Measurements from ENCODE around the gene LPCAT1. TPM values are rescaled to one million over a fixed set of nuclear protein-coding genes. Genes with fewer than 3 reads are reported as not detected.
A peak's percentile ranks its signal among the peaks of the same experiment; 100 is the strongest.

Gene LPCAT1
- total RNA-seq, 2 donors from 2014 or later: 31.3 to 37.7 TPM

DNA sequence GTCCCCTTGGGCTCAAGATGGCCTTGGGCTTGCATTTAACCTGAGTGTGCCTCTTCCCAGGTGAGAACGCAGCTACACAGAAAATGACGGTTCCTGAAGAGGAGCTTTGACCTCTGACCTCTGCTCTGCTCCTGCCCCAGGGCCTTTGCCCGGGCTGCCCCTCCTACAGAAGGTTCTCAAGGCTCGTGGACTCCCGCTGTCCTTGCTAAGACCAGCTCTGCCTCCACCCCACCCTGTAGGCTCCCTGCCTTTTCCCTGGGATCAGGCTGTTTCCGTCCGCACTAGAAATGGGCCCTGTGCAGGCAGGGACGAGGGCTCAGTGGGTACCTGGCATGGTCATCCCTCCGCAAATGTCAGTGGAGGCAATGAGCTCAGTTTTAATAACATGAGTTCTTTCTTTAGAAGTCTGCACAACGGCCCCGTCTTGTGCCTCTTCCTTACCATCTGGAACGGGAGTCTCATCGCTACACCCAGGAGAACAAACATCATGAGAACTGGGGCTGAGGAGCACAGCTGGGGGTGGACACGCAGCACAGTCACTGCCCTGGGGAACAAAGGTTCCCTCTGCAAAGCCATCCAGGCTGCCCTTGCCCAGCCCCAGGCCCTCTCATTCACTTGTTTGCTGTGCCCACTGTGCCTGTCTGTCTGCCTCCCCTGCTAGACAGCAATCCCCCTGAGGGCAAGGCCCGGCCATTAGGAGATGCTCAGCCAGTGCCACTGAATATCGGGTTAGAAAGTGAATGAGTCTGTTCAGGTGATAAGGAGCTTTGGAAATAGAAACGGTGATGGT is 26.7 kb upstream of the LPCAT1 start:
- H3K4me3 Mint-ChIP-seq: no peak overlapping the region
- no peaks in the 10 kb centered on the region for H3K27me3 Mint-ChIP-seq (ENCODE audit: low read depth)
- ATAC-seq (replicated peaks in 1 of 2): no peak
- no peaks in the 10 kb centered on the region for H3K4me1 Mint-ChIP-seq (ENCODE audit: low read depth)
- no peaks in the 10 kb centered on the region for H3K36me3 Mint-ChIP-seq (ENCODE audit: insufficient read depth in 2 of 2)
- no peak overlapping the region for H3K27ac Mint-ChIP-seq
- H3K9me3 Mint-ChIP-seq: no peaks in the 10 kb centered on the region
- no peak for DNase-seq

DNA sequence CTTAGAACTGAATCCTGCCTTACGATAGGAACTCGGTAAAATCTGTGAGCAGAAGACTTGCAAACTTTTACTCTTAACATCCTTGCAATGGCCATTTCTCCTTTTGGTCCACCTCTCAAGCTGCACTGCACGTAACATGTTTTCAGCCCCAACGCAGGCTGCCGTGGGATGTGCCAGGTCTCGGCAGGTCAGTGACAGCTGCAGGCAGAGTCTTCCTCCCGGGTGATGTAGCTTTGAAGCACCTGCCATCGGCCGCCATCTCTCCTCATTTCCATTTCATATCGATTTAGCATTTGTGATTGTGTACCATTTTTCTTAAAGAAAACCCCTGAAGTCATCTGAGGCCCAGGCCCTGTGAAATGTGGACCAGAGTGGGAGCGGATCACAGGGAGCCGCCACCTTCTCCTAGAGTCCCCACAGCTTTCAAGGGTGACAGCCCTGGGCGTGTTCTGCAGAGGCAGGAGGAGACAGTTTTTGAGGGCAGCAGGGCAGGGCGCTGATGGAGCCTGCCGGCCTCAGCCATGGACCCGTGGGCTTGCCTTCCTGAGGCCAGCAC is 25.8 kb upstream of the LPCAT1 start:
- no peaks in the 10 kb centered on the region for H3K36me3 Mint-ChIP-seq (ENCODE audit: insufficient read depth in 2 of 2)
- no peak overlapping the region for H3K27ac Mint-ChIP-seq
- no peaks in the 10 kb centered on the region for H3K4me1 Mint-ChIP-seq (ENCODE audit: low read depth)
- no peak overlapping the region for H3K4me3 Mint-ChIP-seq
- DNase-seq (no peak), ATAC-seq (replicated peaks in 1 of 2) (no peak)
- no peaks in the 10 kb centered on the region for H3K27me3 Mint-ChIP-seq (ENCODE audit: low read depth)
- H3K9me3 Mint-ChIP-seq: no peaks in the 10 kb centered on the region

DNA sequence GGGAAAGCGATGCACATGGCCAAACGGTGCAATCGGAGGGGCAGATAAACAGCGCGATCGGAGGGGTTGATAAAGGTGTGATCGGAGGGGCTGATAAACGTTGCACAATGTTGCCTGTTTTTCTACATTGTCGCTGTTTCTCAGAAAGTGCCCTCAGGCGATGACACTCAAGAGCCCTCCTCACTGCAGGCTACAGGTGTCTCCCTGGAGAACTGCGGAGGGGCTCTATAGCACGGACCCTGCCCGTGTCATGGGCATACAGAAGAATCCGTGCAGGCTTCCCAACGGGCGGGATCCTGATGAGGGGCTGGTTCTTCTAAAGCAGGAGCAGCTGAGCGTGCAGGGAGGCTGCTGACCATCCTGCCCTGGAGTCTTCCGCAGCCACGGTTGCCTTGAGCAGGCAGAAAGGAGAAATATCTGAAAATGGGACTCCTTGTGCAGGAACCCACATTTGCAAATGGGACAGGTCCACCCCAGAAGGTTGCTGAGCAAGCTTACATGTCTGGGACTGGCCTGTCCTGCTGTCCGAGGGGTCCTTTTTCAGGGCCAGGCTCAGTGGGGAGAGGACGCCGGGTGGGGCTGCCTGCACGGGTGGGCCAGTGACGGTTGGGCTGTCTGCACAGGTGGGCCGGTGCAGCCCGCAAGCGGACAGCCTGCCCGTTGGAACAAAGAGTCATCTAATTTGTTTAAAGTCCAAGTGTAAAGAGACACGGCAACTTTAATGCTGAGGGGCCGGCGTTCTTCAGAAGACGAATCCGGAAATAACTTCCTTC is 25.1 kb upstream of the LPCAT1 start:
- Mint-ChIP-seq H3K27me3 (ENCODE audit: low read depth) (no peaks in the 10 kb centered on the region), H3K4me1 (ENCODE audit: low read depth) (no peaks in the 10 kb centered on the region), H3K9me3 (no peaks in the 10 kb centered on the region), H3K27ac (no peak overlapping the region), H3K36me3 (ENCODE audit: insufficient read depth in 2 of 2) (no peaks in the 10 kb centered on the region), H3K4me3 (no peak overlapping the region)
- DNase-seq (no peak), ATAC-seq (replicated peaks in 1 of 2) (no peak)

DNA sequence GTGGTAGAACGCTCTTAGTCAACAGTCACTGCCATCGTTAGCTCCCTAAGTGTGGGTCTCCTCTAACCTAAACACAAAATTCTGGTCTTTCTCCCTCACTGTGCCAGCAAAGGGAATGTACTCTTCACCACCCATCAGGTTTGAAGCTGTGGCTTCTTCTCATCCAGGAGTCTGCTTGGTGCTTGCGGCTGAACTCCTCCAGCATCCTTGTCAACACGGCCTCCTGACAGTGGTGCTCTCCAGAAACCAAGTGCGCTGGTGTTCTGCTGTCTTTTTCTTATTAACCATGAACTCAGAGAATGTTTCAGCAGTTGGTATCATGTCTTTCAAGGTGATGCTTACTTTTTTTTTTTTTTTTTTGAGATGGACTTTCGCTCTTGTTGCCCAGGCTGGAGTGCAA is 23.9 kb upstream of the LPCAT1 start:
- Mint-ChIP-seq H3K27me3 (ENCODE audit: low read depth) (no peaks in the 10 kb centered on the region), H3K9me3 (no peaks in the 10 kb centered on the region), H3K4me3 (no peak overlapping the region), H3K36me3 (ENCODE audit: insufficient read depth in 2 of 2) (no peaks in the 10 kb centered on the region), H3K27ac (no peak overlapping the region), H3K4me1 (ENCODE audit: low read depth) (no peaks in the 10 kb centered on the region)
- no peak for ATAC-seq (replicated peaks in 1 of 2)
- no peak for DNase-seq

DNA sequence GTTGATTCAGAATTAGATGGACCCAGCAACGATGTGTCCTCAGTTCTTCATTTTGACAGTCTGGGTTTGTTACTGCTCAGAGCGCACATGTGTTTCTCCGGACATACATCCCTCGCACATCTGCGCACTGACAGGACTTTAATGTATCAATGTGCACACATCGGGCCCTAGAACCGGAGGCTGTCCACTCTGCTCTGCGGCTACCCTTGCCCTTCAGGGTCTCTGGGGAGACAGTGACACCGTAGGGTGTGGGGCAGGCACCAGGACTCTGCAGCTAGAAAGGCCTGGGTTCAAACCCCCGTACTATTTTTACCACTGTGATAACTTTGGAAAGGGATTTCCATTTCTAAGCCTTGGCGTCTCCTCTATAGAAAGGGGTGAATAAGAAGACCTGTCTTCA is 23.5 kb upstream of the LPCAT1 start:
- no peaks in the 10 kb centered on the region for H3K36me3 Mint-ChIP-seq (ENCODE audit: insufficient read depth in 2 of 2)
- H3K4me3 Mint-ChIP-seq: no peak overlapping the region
- no peak overlapping the region for H3K27ac Mint-ChIP-seq
- H3K27me3 Mint-ChIP-seq (ENCODE audit: low read depth): no peaks in the 10 kb centered on the region
- ATAC-seq (replicated peaks in 1 of 2) (no peak), DNase-seq (no peak)
- H3K4me1 Mint-ChIP-seq (ENCODE audit: low read depth): no peaks in the 10 kb centered on the region
- no peaks in the 10 kb centered on the region for H3K9me3 Mint-ChIP-seq

DNA sequence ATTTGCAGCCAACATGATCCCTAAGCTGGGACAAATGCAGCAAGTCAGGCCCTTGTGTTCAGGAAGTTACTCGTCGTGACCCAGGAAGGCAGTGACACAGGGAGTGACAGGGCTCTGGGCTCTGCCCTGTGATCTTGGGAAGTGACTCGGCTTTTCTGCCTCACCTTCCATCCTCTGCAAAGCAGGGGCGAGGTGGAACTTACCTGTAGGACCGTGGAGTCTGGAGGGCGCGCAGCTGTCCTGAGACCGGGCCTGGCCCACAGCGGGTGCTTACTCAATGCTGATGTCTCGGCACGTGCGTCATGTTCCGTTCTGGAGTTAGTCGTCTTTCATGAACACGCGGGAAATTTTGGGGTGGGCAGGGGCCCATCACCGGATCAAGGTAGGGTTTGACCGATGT is 22.8 kb upstream of the LPCAT1 start:
- no peaks in the 10 kb centered on the region for H3K27me3 Mint-ChIP-seq (ENCODE audit: low read depth)
- no peaks in the 10 kb centered on the region for H3K4me1 Mint-ChIP-seq (ENCODE audit: low read depth)
- no peak for ATAC-seq (replicated peaks in 1 of 2)
- no peak for DNase-seq
- no peaks in the 10 kb centered on the region for H3K36me3 Mint-ChIP-seq (ENCODE audit: insufficient read depth in 2 of 2)
- H3K9me3 Mint-ChIP-seq: no peaks in the 10 kb centered on the region
- H3K27ac Mint-ChIP-seq: no peak overlapping the region
- H3K4me3 Mint-ChIP-seq: no peak overlapping the region

DNA sequence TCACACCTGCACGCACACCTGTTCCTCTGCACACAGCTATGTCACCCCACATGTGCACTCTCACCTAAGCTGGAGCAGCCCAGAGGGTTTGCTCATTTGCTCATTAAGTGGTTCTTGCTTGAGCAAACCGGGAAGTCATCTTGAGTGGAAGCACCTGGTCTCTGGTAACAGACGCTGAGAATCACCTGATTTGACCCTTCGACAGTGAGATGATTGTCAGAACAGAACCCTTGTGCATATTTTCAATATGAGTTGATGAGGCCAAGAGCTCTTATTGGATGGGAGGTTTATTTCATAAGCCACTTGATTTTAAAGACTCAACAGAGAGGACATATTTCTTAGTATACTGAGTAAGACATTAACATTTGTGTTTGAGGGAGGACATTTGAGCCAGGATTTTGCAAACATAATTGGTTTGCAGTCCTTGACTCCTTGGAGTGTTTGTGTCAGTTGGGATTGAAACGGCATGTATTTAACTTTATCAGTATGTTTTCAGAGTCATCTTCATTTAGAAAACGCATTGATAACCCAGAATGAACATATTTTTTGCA is 22.1 kb upstream of the LPCAT1 start:
- ATAC-seq (replicated peaks in 1 of 2) (peak in 1 of 2 donors; percentile 58), DNase-seq (no peak)
- no peaks in the 10 kb centered on the region for H3K4me1 Mint-ChIP-seq (ENCODE audit: low read depth)
- no peak overlapping the region for H3K4me3 Mint-ChIP-seq
- no peaks in the 10 kb centered on the region for H3K9me3 Mint-ChIP-seq
- H3K27me3 Mint-ChIP-seq (ENCODE audit: low read depth): no peaks in the 10 kb centered on the region
- H3K27ac Mint-ChIP-seq: no peak overlapping the region
- no peaks in the 10 kb centered on the region for H3K36me3 Mint-ChIP-seq (ENCODE audit: insufficient read depth in 2 of 2)

DNA sequence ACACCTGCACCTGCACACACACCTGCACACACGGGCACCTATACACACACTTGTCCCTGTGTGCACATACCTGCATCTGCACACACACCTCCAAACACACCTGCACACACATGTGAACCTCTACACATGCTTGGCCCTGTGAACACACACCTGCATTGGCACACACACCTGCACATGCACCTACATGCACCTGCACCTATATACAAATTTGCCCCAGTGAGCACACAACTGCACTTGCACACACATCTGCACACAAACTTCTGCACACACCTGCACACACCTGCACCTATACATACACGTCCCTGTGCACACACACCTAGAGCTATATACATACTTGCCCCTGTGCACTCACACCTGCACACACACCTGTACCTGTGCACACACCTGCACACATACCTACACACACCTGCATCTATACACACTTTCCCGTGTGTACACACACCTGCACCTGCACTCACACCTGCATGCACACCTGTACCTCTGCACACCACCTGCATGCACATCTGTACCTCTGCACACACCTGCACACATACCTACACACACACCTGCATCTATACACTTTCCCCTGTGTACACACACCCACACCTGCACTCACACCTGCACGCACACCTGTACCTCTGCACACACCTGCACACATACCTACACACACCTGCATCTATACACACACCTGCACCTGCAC is 21.5 kb upstream of the LPCAT1 start:
- DNase-seq: no peak
- H3K27me3 Mint-ChIP-seq (ENCODE audit: low read depth): no peaks in the 10 kb centered on the region
- ATAC-seq (replicated peaks in 1 of 2): no peak
- no peaks in the 10 kb centered on the region for H3K4me1 Mint-ChIP-seq (ENCODE audit: low read depth)
- no peak overlapping the region for H3K27ac Mint-ChIP-seq
- no peak overlapping the region for H3K4me3 Mint-ChIP-seq
- no peaks in the 10 kb centered on the region for H3K36me3 Mint-ChIP-seq (ENCODE audit: insufficient read depth in 2 of 2)
- H3K9me3 Mint-ChIP-seq: no peaks in the 10 kb centered on the region

DNA sequence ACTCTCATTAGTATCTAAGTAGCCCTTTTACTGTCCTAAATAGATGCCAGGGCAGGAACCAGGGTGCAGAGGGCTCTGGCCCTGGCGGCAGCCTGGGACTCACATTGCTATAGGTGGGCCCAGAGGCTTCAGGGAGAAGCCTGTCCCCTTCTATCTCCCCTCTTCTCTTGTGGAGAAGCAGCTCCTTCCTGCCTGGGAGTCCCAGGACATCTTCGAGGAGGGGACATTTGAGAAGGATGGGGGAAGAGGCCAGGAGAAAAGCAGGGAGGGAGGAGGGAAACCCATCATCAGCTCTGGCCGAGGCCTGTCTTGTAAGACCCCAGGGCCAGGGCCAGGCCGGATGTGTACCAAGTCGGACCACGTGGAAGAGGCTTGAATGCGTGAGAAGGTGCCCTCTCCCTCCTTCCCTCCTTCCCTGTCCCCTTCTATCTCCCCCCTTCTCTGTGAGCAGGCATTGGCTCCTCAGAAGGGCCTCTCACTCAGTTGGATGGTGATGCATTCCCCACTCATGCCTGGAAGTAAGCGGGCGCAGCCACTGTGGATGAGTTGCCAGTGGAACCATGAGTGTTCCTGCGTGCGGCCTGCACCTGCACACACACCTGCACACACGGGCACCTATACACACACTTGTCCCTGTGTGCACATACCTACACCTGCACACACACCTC is 20.7 kb upstream of the LPCAT1 start:
- Mint-ChIP-seq H3K27ac (no peak overlapping the region), H3K4me3 (no peak overlapping the region), H3K36me3 (ENCODE audit: insufficient read depth in 2 of 2) (no peaks in the 10 kb centered on the region), H3K27me3 (ENCODE audit: low read depth) (no peaks in the 10 kb centered on the region), H3K9me3 (no peaks in the 10 kb centered on the region), H3K4me1 (ENCODE audit: low read depth) (no peaks in the 10 kb centered on the region)
- ATAC-seq (replicated peaks in 1 of 2) (no peak), DNase-seq (no peak)

DNA sequence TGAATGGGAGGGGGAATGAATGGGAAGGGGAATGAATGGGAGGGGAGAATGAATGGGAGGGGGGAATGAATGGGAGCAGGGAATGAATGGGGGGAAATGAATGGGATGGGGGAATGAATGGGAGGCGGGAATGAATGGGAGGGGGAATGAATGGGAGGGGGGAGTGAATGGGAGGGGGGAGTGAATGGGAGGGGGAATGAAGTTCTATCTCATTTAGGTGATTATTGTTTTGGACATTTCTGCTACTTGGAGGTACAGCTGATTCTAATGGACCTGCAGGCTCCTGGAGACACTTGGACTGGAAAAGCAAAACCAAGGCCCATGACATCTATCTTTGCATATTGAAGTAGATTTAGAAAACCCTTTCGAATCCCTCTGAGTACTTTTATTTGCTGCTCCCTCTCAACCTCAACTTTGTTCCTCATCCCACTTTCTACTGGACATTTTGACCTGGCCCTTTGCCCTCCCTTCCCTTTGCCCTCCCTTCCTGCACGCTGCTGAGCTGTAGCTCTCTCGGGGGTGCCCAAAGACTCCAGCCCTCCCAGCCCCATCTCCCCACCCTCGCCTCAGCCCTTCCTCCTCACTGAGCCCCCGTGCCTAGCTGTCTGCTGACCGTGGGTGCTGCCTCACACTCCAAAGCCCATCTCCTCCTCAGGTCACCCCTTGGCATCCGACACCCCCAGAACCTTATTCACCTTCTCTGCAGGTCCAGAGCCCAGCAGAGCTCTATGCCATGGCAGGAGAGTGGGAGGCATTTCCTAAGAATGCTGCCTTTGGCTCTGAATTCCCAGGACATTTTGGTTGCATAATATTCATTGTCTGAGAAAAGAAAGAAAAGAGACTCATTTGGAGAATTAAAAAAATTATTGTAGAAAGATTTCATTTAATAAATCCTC is 19.9 kb upstream of the LPCAT1 start:
- no peak overlapping the region for H3K4me3 Mint-ChIP-seq
- DNase-seq (no peak), ATAC-seq (replicated peaks in 1 of 2) (no peak)
- H3K9me3 Mint-ChIP-seq: no peaks in the 10 kb centered on the region
- H3K27me3 Mint-ChIP-seq (ENCODE audit: low read depth): no peaks in the 10 kb centered on the region
- no peaks in the 10 kb centered on the region for H3K4me1 Mint-ChIP-seq (ENCODE audit: low read depth)
- no peaks in the 10 kb centered on the region for H3K36me3 Mint-ChIP-seq (ENCODE audit: insufficient read depth in 2 of 2)
- H3K27ac Mint-ChIP-seq: no peak overlapping the region

DNA sequence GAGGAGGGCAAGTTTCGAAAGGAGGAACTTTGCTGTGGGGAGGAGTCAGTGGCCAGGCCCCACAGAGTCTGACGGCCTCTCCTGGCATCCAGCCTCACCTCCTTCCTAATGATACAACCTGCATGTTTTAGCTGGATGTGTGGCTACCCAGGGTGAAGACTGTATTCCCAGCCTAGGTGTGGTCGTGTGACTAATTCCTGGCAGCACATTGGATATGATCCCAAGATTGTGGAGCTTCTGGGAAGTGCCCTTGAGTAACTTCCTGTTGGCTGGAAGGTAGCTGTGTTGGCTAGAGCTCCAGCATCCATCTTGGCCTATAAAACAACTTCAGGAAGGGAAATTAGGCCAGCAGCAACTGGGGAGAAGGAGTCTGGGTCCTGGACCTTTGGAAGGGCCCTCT is 19.0 kb upstream of the LPCAT1 start:
- DNase-seq (no peak), ATAC-seq (replicated peaks in 1 of 2) (no peak)
- Mint-ChIP-seq H3K36me3 (ENCODE audit: insufficient read depth in 2 of 2) (no peaks in the 10 kb centered on the region), H3K9me3 (no peaks in the 10 kb centered on the region), H3K27ac (no peak overlapping the region), H3K4me1 (ENCODE audit: low read depth) (no peaks in the 10 kb centered on the region), H3K4me3 (no peak overlapping the region), H3K27me3 (ENCODE audit: low read depth) (no peaks in the 10 kb centered on the region)
